ENCODE data around the gene STUM. TPM values are rescaled to one million over a fixed set of nuclear protein-coding genes. Genes with fewer than 3 reads are reported as not detected.

STUM gene
- total RNA-seq, 1 experiment from 2014 or later: 0.03 TPM

- TF ChIP-seq REST (IDR thresholded peaks at IDR 0.05; ENCODE audit: insufficient read depth in 1 of 2, low read depth in 2 of 2, low read length in 1 of 2) (no peak), TCF7L2 (IDR thresholded peaks at IDR 0.05; ENCODE audit: low read depth, low read length) (no peak), SIN3A (IDR thresholded peaks at IDR 0.05; ENCODE audit: borderline replicate concordance, insufficient read depth, low read depth, low read length) (no peak), POLR2AphosphoS5 (IDR thresholded peaks at IDR 0.05; ENCODE audit: low read depth, low read length) (no peak), CTCF (IDR thresholded peaks at IDR 0.05) (no peak)
- intact Hi-C loops (cut with micrococcal nuclease; ENCODE audit: unreplicated experiment): no loop called here
- in situ Hi-C loops (cut with HindIII; ENCODE audit: low pct_unique_long_range_greater_than_20kb, low sequenced_read_pairs): no loop called here
- DNase-seq (ENCODE audit: low read depth, low spot score) (no peak), ATAC-seq (no peak)
- ChIA-PET POLR2A (no interaction called here), CTCF (no interaction called here)
- Histone ChIP-seq H3K4me1 (ENCODE audit: control insufficient read depth, insufficient read depth, low read length) (no peaks in the 10 kb centered on the region), H3K27me3 (ENCODE audit: control insufficient read depth, insufficient read depth, low read length) (peaks cover 3% of the 10 kb centered on the region), H3K36me3 (ENCODE audit: control insufficient read depth, insufficient read depth, low read length) (no peaks in the 10 kb centered on the region), H3K9me3 (ENCODE audit: control insufficient read depth, insufficient read depth, low read depth, low read length) (no peaks in the 10 kb centered on the region), H3K4me3 (ENCODE audit: low read depth in 2 of 2, low read length in 2 of 2) (no peak overlapping the region), H3K27ac (ENCODE audit: low read length) (no peak overlapping the region)
- BruUV-seq (replicated peaks): no TSS peak
These were observed 24.7 kb upstream of the STUM start for GRCh38 chr1:226523646-226524406.

GRCh38 chr1:226524547-226524946 is 24.0 kb upstream of the STUM start:
- TF ChIP-seq CTCF (IDR thresholded peaks at IDR 0.05) (no peak), REST (IDR thresholded peaks at IDR 0.05; ENCODE audit: insufficient read depth in 1 of 2, low read depth in 2 of 2, low read length in 1 of 2) (no peak), SIN3A (IDR thresholded peaks at IDR 0.05; ENCODE audit: borderline replicate concordance, insufficient read depth, low read depth, low read length) (no peak), POLR2AphosphoS5 (IDR thresholded peaks at IDR 0.05; ENCODE audit: low read depth, low read length) (no peak), TCF7L2 (IDR thresholded peaks at IDR 0.05; ENCODE audit: low read depth, low read length) (no peak)
- ATAC-seq (no peak), DNase-seq (ENCODE audit: low read depth, low spot score) (no peak)
- no peaks in the 10 kb centered on the region for H3K9me3 ChIP-seq (ENCODE audit: control insufficient read depth, insufficient read depth, low read depth, low read length)
- no peaks in the 10 kb centered on the region for H3K36me3 ChIP-seq (ENCODE audit: control insufficient read depth, insufficient read depth, low read length)
- intact Hi-C loops (cut with micrococcal nuclease; ENCODE audit: unreplicated experiment): no loop called here
- POLR2A ChIA-PET: no interaction called here
- in situ Hi-C loops (cut with HindIII; ENCODE audit: low pct_unique_long_range_greater_than_20kb, low sequenced_read_pairs): no loop called here
- no peak overlapping the region for H3K4me3 ChIP-seq (ENCODE audit: low read depth in 2 of 2, low read length in 2 of 2)
- no peaks in the 10 kb centered on the region for H3K4me1 ChIP-seq (ENCODE audit: control insufficient read depth, insufficient read depth, low read length)
- CTCF ChIA-PET: interaction anchor here (0.5 kb wide), 1 partner anchor 9 kb away, joined by 6 read pairs; no protein-coding TSS in a partner anchor
- BruUV-seq (replicated peaks): no TSS peak
- H3K27ac ChIP-seq (ENCODE audit: low read length): no peak overlapping the region
- H3K27me3 ChIP-seq (ENCODE audit: control insufficient read depth, insufficient read depth, low read length): peaks cover 6% of the 10 kb centered on the region

All from Panc1 (cell line).